HG02973 (cell line): ENCODE measurements around the gene CELF4.
A peak's percentile ranks its signal among the peaks of the same experiment; 100 is the strongest.

Source experiments
- ATAC-seq: cut with Tn5 transposase; IDR thresholded peaks from one replicate; pipeline ENCODE4 v1.9.1; 2021; ENCODE audit warnings: moderate library complexity; ENCODE audit not compliant: unreplicated experiment

The CELF4 gene

DNA sequence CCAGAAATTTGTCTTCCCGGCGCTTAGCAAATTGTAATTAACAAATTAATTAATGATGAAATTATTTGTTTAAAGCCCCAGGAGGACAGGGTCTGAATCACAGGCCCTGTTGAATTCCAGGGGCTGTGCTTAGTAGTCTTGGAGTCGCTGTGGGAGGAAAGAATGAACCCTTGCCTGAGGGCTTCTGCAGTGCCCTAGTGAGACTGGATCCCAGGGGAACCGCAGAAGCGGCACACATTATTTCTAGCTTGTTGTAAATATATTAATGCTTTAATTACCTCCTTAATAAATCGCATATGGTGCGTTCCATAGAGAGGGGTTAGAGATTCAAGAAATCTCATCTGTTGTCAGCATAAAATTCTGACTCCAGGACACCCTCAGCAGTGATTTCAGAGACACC, 235.4 kb downstream of the CELF4 start:
- ATAC-seq: no peak

- no peak for ATAC-seq
These were observed 236.5 kb downstream of the CELF4 start for GRCh38 chr18:37328946-37329719.

- no peak for ATAC-seq
These were observed 238.5 kb downstream of the CELF4 start for GRCh38 chr18:37327063-37327577.

DNA sequence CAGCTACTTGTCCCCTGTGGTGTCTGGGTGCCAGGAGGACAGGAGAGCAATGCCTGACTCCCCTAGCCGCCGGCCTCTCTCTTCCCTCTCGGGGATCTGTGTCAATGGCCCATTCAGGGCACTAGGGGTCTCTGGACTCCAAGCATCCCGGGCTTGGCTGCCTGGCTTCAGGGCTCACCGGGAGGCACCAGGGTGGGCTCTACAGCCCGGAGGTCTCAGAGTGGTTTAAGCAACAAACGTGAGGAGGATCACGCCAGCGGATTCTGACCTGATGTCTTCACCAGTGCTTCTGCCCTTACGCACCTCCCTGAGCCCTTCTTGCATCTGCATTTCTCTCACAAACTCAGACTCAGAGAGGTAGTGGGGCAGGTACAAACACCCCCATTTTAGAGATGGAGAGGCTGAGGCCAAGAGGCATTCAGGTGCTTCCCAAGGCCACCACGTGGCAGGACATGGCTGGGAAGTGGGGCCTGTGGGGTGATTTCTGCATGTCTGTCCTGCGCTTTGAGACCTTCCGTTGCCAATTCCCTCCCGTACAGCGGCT, 243.0 kb downstream of the CELF4 start:
- ATAC-seq: peak; percentile 85

- peak; percentile 6 for ATAC-seq
These were observed 243.8 kb downstream of the CELF4 start for GRCh38 chr18:37321582-37322491.

DNA sequence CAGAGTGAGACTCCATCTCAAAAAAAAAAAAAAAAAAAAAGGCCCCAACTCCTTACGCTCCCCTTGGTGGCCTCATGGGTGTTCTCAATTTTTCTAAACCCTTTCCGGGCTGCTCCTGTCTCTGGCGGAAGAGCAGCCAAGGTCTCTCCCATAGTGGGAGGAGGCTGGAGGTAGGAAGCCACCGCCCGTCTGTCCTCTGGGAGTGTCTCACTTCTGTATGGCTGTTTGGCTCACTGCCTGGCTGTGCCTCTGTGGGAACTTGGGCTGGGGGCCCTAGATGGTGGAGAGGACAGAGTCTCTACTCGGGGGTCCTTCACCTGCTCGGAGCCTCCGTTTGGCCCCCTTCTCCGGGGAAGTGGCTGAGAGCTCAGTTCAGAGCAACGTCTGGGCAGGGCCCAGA, 245.3 kb downstream of the CELF4 start:
- no peak for ATAC-seq

- no peak for ATAC-seq
These were observed 246.9 kb downstream of the CELF4 start for GRCh38 chr18:37318360-37319355.

GRCh38 chr18:37317486-37317885, 248.1 kb downstream of the CELF4 start:
- ATAC-seq: no peak

GRCh38 chr18:37316468-37316867, 249.1 kb downstream of the CELF4 start:
- ATAC-seq: no peak

- no peak for ATAC-seq
These were observed 249.7 kb downstream of the CELF4 start for GRCh38 chr18:37315935-37316334.

DNA sequence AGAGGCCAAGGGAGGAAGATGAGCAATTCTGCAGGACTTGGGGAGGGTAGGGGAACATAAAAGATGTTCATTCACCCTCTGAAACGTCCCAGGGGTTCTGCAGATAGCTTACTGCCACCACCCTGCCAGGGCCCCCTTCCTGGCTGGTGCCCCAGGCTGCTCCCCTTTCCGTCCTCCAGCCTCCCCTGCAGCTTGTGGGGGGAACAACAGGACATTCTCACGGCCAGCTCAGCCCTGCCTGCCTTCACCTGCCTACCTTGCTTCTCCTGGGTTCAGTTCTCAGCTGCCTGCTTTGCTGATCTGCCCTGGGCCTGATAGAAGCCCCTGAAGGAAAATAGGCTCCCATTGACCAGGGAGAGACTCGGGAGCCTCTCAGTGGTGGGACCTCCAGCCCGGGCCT, 251.1 kb downstream of the CELF4 start:
- ATAC-seq: no peak

- no peak for ATAC-seq
These were observed 252.0 kb downstream of the CELF4 start for GRCh38 chr18:37313624-37314023.

GRCh38 chr18:37309861-37310260, 255.7 kb downstream of the CELF4 start:
- ATAC-seq: no peak

DNA sequence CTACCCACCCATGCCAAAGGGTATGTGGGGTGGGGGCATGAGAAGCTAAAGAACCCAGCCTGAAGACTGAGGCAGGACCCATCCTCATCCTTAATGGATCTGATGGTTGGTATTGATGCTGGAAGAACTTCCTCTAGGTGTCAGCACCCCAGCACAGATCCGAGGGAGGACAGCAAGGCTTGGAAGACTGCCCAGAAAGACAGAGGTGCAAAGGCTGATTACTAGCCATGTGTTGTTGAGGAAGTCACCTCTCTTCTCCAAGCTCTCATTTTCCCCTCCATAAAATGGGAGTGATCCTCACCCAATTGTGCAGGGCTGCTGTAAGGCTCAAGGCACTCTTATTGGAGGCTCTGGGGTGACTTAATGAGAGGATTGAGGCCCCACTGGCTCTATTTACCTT, 256.5 kb downstream of the CELF4 start:
- no peak for ATAC-seq

GRCh38 chr18:37307181-37307580, 258.4 kb downstream of the CELF4 start:
- ATAC-seq: no peak

GRCh38 chr18:37306432-37306831, 259.2 kb downstream of the CELF4 start:
- ATAC-seq: no peak

GRCh38 chr18:37305066-37305465, 260.5 kb downstream of the CELF4 start:
- no peak for ATAC-seq

GRCh38 chr18:37304012-37304680, 261.5 kb downstream of the CELF4 start:
- ATAC-seq: no peak

DNA sequence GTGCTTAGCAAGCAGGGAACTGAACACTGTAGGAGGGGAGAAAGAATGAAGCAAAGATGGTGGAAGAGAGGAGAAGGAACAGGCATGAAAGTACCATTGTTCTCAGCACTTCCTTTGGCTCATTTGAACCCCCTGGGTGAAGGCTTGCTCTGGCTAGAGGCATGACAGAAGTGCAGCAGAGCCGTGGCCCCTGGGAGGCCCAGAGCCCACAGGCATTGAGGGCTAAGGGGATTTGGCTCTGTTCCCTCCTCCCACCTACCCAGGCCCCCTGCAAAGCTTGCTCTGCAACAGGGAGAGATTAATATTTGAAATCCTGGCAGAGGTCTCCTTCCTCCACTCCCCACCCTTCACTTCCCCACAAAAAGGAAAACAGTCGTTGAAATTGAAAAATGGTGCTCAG, 262.6 kb downstream of the CELF4 start:
- no peak for ATAC-seq

DNA sequence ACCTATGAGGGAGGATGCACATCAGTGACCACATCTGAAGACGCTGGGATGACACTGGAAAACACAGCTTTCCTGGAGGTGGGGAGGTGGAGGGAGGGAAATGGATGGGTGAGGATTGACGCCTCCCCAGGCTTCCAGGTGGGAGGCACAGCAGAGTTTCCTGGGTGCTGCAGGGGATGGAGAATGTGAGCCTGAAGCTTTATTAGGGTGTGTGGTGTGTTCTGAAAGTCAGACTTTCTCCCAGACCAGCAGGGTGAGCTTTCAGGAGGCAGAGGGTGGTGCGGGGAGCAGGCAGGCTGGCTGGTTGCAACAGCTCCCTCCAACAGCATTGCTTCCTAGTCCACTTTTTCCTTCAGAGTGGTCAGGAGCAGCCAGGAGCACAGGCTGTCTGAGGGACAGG, 263.1 kb downstream of the CELF4 start:
- no peak for ATAC-seq
